Ishikawa (cell line): Measurements from ENCODE around the gene RSAD1.

Source experiments
- CEBPB ChIP-seq: IDR thresholded peaks from 2 replicates; pipeline ENCODE4 v1.6.1; 2012
- CREB1 ChIP-seq: IDR thresholded peaks from 2 replicates; pipeline ENCODE4 v1.6.1; 2012; ENCODE audit warnings: low read depth
- EGR1 ChIP-seq: IDR thresholded peaks from 2 replicates; pipeline ENCODE4 v1.6.1; 2012
- EP300 ChIP-seq: IDR thresholded peaks from 2 replicates; pipeline ENCODE4 v1.6.1; 2012; ENCODE audit warnings: borderline replicate concordance
- FOXM1 ChIP-seq: IDR thresholded peaks from 2 replicates; pipeline ENCODE4 v1.6.1; 2012; ENCODE audit warnings: low read depth, borderline replicate concordance
- NFIC ChIP-seq: IDR thresholded peaks from 2 replicates; pipeline ENCODE4 v1.6.1; 2012
- RAD21 ChIP-seq: IDR thresholded peaks from 2 replicates; pipeline ENCODE4 v1.6.1; 2012; ENCODE audit warnings: low read depth
- REST ChIP-seq: IDR thresholded peaks from 2 replicates; pipeline ENCODE4 v1.6.1; 2012; ENCODE audit warnings: low read depth, mild to moderate bottlenecking
- TAF1 ChIP-seq: IDR thresholded peaks from 2 replicates; pipeline ENCODE4 v1.6.1; 2012; ENCODE audit warnings: low read depth, mild to moderate bottlenecking
- TCF12 ChIP-seq: IDR thresholded peaks from 2 replicates; pipeline ENCODE4 v1.6.1; 2012; ENCODE audit warnings: low read depth
- YY1 ChIP-seq: IDR thresholded peaks from 2 replicates; pipeline ENCODE4 v1.6.1; 2012; ENCODE audit warnings: low read depth
- TF ChIP-seq, protein P1 (sequence below): IDR thresholded peaks from 2 replicates; pipeline ENCODE4 v1.6.1; 2012
- TF ChIP-seq, protein P2 (sequence below): IDR thresholded peaks from 2 replicates; pipeline ENCODE4 v1.6.1; 2012

DNA sequence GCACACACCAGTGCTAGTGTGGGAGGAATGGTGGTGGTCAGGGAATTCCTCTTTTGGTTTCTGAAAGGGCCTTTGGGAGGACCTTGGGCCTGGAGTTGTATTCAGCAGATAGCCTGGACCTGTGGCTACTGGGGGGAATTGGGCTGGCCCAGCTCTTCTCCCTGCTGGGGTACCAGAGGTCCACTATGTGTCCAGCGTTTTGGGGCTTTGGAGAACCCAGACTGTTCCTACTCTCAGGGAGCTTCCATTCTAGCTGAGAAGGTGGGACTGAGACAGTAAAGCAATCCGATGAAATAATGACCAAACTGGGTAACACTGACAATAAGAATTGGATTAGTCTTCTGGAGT, 56.3 kb downstream of the RSAD1 start:
- no peak for TF ChIP-seq TAF1
- TF ChIP-seq TCF12 = no peak
- TF ChIP-seq FOXM1 = no peak
- no peak for TF ChIP-seq EP300
- TF ChIP-seq REST = no peak
- TF ChIP-seq, protein P1, sequence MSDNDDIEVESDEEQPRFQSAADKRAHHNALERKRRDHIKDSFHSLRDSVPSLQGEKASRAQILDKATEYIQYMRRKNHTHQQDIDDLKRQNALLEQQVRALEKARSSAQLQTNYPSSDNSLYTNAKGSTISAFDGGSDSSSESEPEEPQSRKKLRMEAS = no peak
- TF ChIP-seq, protein P2, sequence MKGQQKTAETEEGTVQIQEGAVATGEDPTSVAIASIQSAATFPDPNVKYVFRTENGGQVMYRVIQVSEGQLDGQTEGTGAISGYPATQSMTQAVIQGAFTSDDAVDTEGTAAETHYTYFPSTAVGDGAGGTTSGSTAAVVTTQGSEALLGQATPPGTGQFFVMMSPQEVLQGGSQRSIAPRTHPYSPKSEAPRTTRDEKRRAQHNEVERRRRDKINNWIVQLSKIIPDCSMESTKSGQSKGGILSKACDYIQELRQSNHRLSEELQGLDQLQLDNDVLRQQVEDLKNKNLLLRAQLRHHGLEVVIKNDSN = no peak
- TF ChIP-seq CEBPB = no peak
- no peak for TF ChIP-seq EGR1
- TF ChIP-seq CREB1 = no peak
- no peak for TF ChIP-seq YY1
- TF ChIP-seq RAD21 = no peak
- TF ChIP-seq NFIC = no peak
